ENCODE measurements around the gene BMPER.

- TF ChIP-seq, protein P1, sequence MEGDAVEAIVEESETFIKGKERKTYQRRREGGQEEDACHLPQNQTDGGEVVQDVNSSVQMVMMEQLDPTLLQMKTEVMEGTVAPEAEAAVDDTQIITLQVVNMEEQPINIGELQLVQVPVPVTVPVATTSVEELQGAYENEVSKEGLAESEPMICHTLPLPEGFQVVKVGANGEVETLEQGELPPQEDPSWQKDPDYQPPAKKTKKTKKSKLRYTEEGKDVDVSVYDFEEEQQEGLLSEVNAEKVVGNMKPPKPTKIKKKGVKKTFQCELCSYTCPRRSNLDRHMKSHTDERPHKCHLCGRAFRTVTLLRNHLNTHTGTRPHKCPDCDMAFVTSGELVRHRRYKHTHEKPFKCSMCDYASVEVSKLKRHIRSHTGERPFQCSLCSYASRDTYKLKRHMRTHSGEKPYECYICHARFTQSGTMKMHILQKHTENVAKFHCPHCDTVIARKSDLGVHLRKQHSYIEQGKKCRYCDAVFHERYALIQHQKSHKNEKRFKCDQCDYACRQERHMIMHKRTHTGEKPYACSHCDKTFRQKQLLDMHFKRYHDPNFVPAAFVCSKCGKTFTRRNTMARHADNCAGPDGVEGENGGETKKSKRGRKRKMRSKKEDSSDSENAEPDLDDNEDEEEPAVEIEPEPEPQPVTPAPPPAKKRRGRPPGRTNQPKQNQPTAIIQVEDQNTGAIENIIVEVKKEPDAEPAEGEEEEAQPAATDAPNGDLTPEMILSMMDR (IDR thresholded peaks at IDR 0.05; ENCODE audit: poor library complexity) = no peak
- TF ChIP-seq EZH2 (IDR thresholded peaks at IDR 0.05; ENCODE audit: borderline replicate concordance) = no peak
- TF ChIP-seq EZH2phosphoT487 (IDR thresholded peaks at IDR 0.05; ENCODE audit: low read depth, severe bottlenecking, unreplicated experiment) = no peak
Measured at GRCh38 chr7:33882950-33883670, 22.2 kb upstream of the BMPER start.
